K562 (cell line): ENCODE data around the gene KASH5. TPM values are rescaled to one million over a fixed set of nuclear protein-coding genes. Genes with fewer than 3 reads are reported as not detected.

Source experiments
- ATAC-seq: fragments of 200-7000 bp; cut with Tn5 transposase; 3 replicates; pipeline ENCODE4 v1.9.1; 2020; ENCODE audit warnings: moderate library complexity
- BruUV-seq: library from RNA; stranded (reverse); fragments of 400-500 nt; replicated peaks from 2 replicates; lab custom pipeline; 2021; lab: Mats Ljungman, UMichigan
- CTCF ChIA-PET: fragments of 300-600 bp; formaldehyde crosslinking; extraction: SDS; loops from one replicate; lab custom pipeline; 2021; ENCODE audit warnings: low intra/inter-chr PET ratio; lab: Yijun Ruan, JAX
- POLR2A ChIA-PET: fragments of 300-600, 350-650 bp; sonication (Branson Sonifier 250); formaldehyde crosslinking; extraction: SDS; loops from one replicate; lab custom pipeline; 2021; ENCODE audit warnings: antibody characterized with exemption, inconsistent platforms; lab: Yijun Ruan, JAX
- DNase-seq, 4 experiments: peaks; one replicate each; pipeline versions ENCODE4 v3.0.0 to v3.0.0-alpha.2; 2011 to 2018; ENCODE audit warnings: low spot score in 3 of 4, mixed read lengths in 3 of 4; ENCODE audit errors: extremely low read depth in 1 of 4
- FAIRE-seq: peaks from 2 replicates; lab custom pipeline; 2011; peaks lifted over from hg19 to GRCh38; lab: Jason Lieb, UNC
- H2AFZ ChIP-seq: 2 replicates; pipeline ENCODE4 v1.6.0; 2011; ENCODE audit warnings: low read depth, low read length, control low read depth, inconsistent platforms
- H3K27ac ChIP-seq: fragments of 200-600 bp; 3 replicates; pipeline ENCODE4 v1.8.0; 2011; ENCODE audit warnings: low read depth, mild to moderate bottlenecking, control low read depth, inconsistent platforms, low read length, moderate library complexity, mixed read lengths; ENCODE audit errors: extremely low read depth
- H3K27me3 ChIP-seq, 2 experiments: fragments of 300-600 bp in 1 of 2; 2 replicates in 1 of 2; 3 replicates in 1 of 2; pipeline versions ENCODE4 v1.6.0 to v1.8.0; 2011; ENCODE audit warnings: inconsistent platforms in 2 of 2, low read length in 2 of 2, mild to moderate bottlenecking in 1 of 2, mixed read lengths in 1 of 2, moderate library complexity in 1 of 2; ENCODE audit not compliant: control insufficient read depth in 2 of 2, insufficient read depth in 2 of 2
- H3K36me3 ChIP-seq: fragments of 300-600 bp; 3 replicates; pipeline ENCODE4 v1.8.0; 2011; ENCODE audit warnings: mild to moderate bottlenecking, low read length, inconsistent platforms; ENCODE audit not compliant: control insufficient read depth, insufficient read depth
- H3K4me1 ChIP-seq, 2 experiments: fragments of 200-600 bp in 1 of 2; replicated peaks in 1 of 2; 2 replicates in 1 of 2; 3 replicates in 1 of 2; pipeline versions ENCODE4 v1.5.1 to v1.8.0; 2011; ENCODE audit warnings: inconsistent platforms in 2 of 2, low read length in 2 of 2, mild to moderate bottlenecking in 1 of 2, mixed read lengths in 1 of 2, moderate library complexity in 1 of 2; ENCODE audit not compliant: control insufficient read depth in 2 of 2, insufficient read depth in 2 of 2
- H3K4me2 ChIP-seq: 2 replicates; pipeline ENCODE4 v1.6.1; 2011; ENCODE audit warnings: low read length, control low read depth, inconsistent platforms, mixed read lengths; ENCODE audit not compliant: insufficient read depth
- H3K4me3 ChIP-seq: fragments of 200-600 bp; sonication (generic), shearing (Covaris generic); 2 replicates; pipeline ENCODE4 v1.5.1; 2016; ENCODE audit warnings: control low read depth, inconsistent platforms
- H3K79me2 ChIP-seq: fragments of 200-600 bp; 3 replicates; pipeline ENCODE4 v1.8.0; 2011; ENCODE audit warnings: low read length, inconsistent platforms; ENCODE audit not compliant: control insufficient read depth, insufficient read depth
- H3K9ac ChIP-seq, 2 experiments: 2 replicates each; pipeline versions ENCODE4 v1.6.0 to v1.6.1; 2011; ENCODE audit warnings: low read depth in 2 of 2, low read length in 2 of 2, control low read depth in 1 of 2, inconsistent platforms in 1 of 2, mild to moderate bottlenecking in 1 of 2, mixed read lengths in 1 of 2; ENCODE audit not compliant: insufficient read depth in 1 of 2
- H3K9me1 ChIP-seq: one replicate; pipeline ENCODE4 v1.6.0; 2011; ENCODE audit warnings: inconsistent platforms, mild to moderate bottlenecking, low read length, moderate library complexity; ENCODE audit not compliant: control insufficient read depth, insufficient read depth
- H3K9me3 ChIP-seq: replicated peaks from 2 replicates; pipeline ENCODE4 v1.5.1; 2011; ENCODE audit warnings: low read depth, low read length, inconsistent platforms; ENCODE audit not compliant: control insufficient read depth, insufficient read depth
- H4K20me1 ChIP-seq: replicated peaks from 2 replicates; pipeline ENCODE4 v1.6.1; 2011; ENCODE audit warnings: low read length, inconsistent platforms, mixed read lengths; ENCODE audit not compliant: control insufficient read depth, insufficient read depth
- ATF1 ChIP-seq, 2 experiments: fragments of 450-650 bp in 1 of 2; IDR thresholded peaks; 2 replicates each; pipeline ENCODE4 v1.6.1; 2016; ENCODE audit warnings: missing compliant biosample characterization in 1 of 2, missing genetic modification characterization in 1 of 2
- ATF7 ChIP-seq: fragments of 450-650 bp; IDR thresholded peaks from 2 replicates; pipeline ENCODE4 v1.7.1; 2014; ENCODE audit warnings: mild to moderate bottlenecking, moderate library complexity
- CREM ChIP-seq: IDR thresholded peaks from 2 replicates; pipeline ENCODE4 v1.6.1; 2014; ENCODE audit warnings: antibody characterized with exemption, low read depth
- DDX20 ChIP-seq: fragments of 450-650 bp; IDR thresholded peaks from 2 replicates; pipeline ENCODE4 v1.6.1; 2016; ENCODE audit warnings: missing genetic modification characterization, low read depth, mild to moderate bottlenecking, missing compliant biosample characterization, moderate library complexity
- MLLT1 ChIP-seq, 2 experiments: fragments of 450-650 bp; IDR thresholded peaks; 2 replicates each; pipeline ENCODE4 v1.6.1; 2016
- MTA1 ChIP-seq: fragments of 450-650 bp; IDR thresholded peaks from 2 replicates; pipeline ENCODE4 v1.6.1; 2017; ENCODE audit warnings: borderline replicate concordance
- PKNOX1 ChIP-seq: fragments of 450-650 bp; IDR thresholded peaks from 2 replicates; pipeline ENCODE4 v1.6.1; 2016
- POLR2G ChIP-seq: fragments of 200-400 bp; formaldehyde crosslinking; IDR thresholded peaks from 2 replicates; pipeline ENCODE4 v1.6.1; 2017; ENCODE audit warnings: low read depth, mild to moderate bottlenecking, antibody characterized with exemption, low read length, moderate library complexity
- POLR2H ChIP-seq: IDR thresholded peaks from 2 replicates; pipeline ENCODE4 v1.6.1; 2016; ENCODE audit warnings: missing genetic modification characterization, low read depth, mild to moderate bottlenecking, control low read depth, missing compliant biosample characterization, moderate library complexity
- RBFOX2 ChIP-seq: fragments of 200-400 bp; formaldehyde crosslinking; IDR thresholded peaks from 2 replicates; pipeline ENCODE4 v1.6.1; 2017; ENCODE audit warnings: low read depth, mild to moderate bottlenecking, low read length, moderate library complexity
- SRF ChIP-seq, 2 experiments: fragments of 250-450, 450-650 bp in 1 of 2; sonication (Bioruptor Pico) in 1 of 2; sonication (generic) in 1 of 2; formaldehyde crosslinking; IDR thresholded peaks; 2 replicates each; pipeline versions ENCODE4 v1.5.0 to v1.5.1; 2020 to 2022; ENCODE audit warnings: mild to moderate bottlenecking in 1 of 2, missing genetic modification reagents in 1 of 2
- ZBTB33 ChIP-seq: sonication (generic); formaldehyde crosslinking; IDR thresholded peaks from 2 replicates; pipeline ENCODE4 v1.8.1; 2023; ENCODE audit warnings: mild to moderate bottlenecking, missing genetic modification reagents
- ZNF263 ChIP-seq: sonication (generic); formaldehyde crosslinking; IDR thresholded peaks from 2 replicates; pipeline ENCODE4 v1.8.0; 2022; ENCODE audit warnings: mild to moderate bottlenecking, missing genetic modification reagents, borderline replicate concordance
- ZNF274 ChIP-seq: IDR thresholded peaks from 2 replicates; pipeline ENCODE4 v1.6.1; 2011; ENCODE audit warnings: low read depth, mild to moderate bottlenecking, low read length, moderate library complexity, borderline replicate concordance
- WGBS: fragments of 100-300 bp; shearing (Covaris generic); methylation state at CpG from one replicate; pipeline ENCODE4 v1.1.6; 2016; ENCODE audit warnings: low coverage, mixed read lengths; ENCODE audit not compliant: insufficient coverage; ENCODE audit errors: missing lambda C conversion rate; 5-methylcytosine and 5-hydroxymethylcytosine counted together
- in situ Hi-C: fragments of 300-500 bp; cut with MboI; formaldehyde crosslinking; loops from 4 replicates; pipeline ENCODE4 v1.15.0; 2018; ENCODE audit warnings: inconsistent platforms, mixed read lengths
- intact Hi-C: fragments of 100-400 bp; cut with micrococcal nuclease; formaldehyde crosslinking; loops from 2 replicates; pipeline ENCODE4 v1.14.2; 2022
- polyA plus RNA-seq, 8 experiments: library from polyadenylated mRNA; depleted of rRNA in 4 of 8; stranded (reverse) in 5 of 8; unstranded in 3 of 8; fragments of >200 nt; fragmentation: Nextera tagmentation in 2 of 8; fragmentation: Illumina TruSeq in 1 of 8; extraction: Ambion mirVana in 2 of 8; extraction: Trizol in 1 of 8; gene quantifications; 2 replicates each; pipeline versions ENCODE4 v1.2.1 to v1.2.3, GENCODE V29; 2011 to 2014; ENCODE audit warnings: inconsistent platforms in 1 of 8, missing spikeins in 1 of 8
- total RNA-seq, 7 experiments: library from RNA; depleted of rRNA in 6 of 7; stranded (reverse); fragments of >200 nt in 6 of 7; fragmentation: Illumina TruSeq in 2 of 7; extraction: Trizol in 2 of 7; gene quantifications; 2 replicates each; pipeline versions ENCODE4 v1.2.1 to v1.2.3, GENCODE V29; 2011 to 2021; ENCODE audit warnings: low replicate concordance in 1 of 7

Gene KASH5
- total and polyA plus RNA-seq, 9 of the 15 experiments (the other 6 are each of a cell fraction or from before 2014, with no cell fraction given): 0.07 to 0.84 (median 0.34) TPM; not detected in 1

GRCh38 chr19:49447485-49448431 lies 59.7 kb downstream of the KASH5 start:
- Histone ChIP-seq H3K27me3 (no peaks in the 10 kb centered on the region), H3K4me1 (peaks cover 16 to 59% of the 10 kb centered on the region in 2 experiments; a peak in 4 of 5 replicates), H3K4me2 (peak overlapping the region; percentile 39), H3K36me3 (peaks cover 41% of the 10 kb centered on the region; the same call in 2 of the 3 replicates), H3K4me3 (no peak overlapping the region), H2AFZ (no peak overlapping the region), H3K9me3 (no peaks in the 10 kb centered on the region), H3K9me1 (no peaks in the 10 kb centered on the region), H4K20me1 (no peaks in the 10 kb centered on the region; the same call in 1 of the 2 replicates), H3K27ac (peak overlapping the region; percentile 9; the same call in 1 of the 3 replicates), H3K79me2 (peaks cover 34% of the 10 kb centered on the region), H3K9ac (peak overlapping the region in 1 of 2 experiments; percentile 65; a peak in 2 of 4 replicates)
- 72% methylated on average over 24 of the region's 32 CpGs for WGBS
- POLR2A ChIA-PET: interaction anchor here (0.6 to 1.2 kb wide), 6 partner anchors 9 to 169 kb away, joined by 3 to 4 read pairs (median 3); partner anchors contain the start of gene RPS11
- ATAC-seq: peak; percentile 19
- intact Hi-C loops: loop anchor here (10.0 kb wide), 1 partner anchor 183 kb away; no protein-coding TSS in a partner anchor
- DNase-seq: peak; percentile 66 to 76 (median 72)
- no TSS peak for BruUV-seq
- FAIRE-seq: no peak
- CTCF ChIA-PET: no interaction called here
- in situ Hi-C loops: no loop called here
- TF ChIP-seq DDX20: no peak
- TF ChIP-seq CREM: peak; percentile 68
- TF ChIP-seq ATF7: peak; percentile 45; the same call in 1 of the 2 replicates
- no peak for TF ChIP-seq MTA1
- TF ChIP-seq ZBTB33 (CRISPR knock-in tag): peak; percentile 58; the same call in 1 of the 2 replicates
- TF ChIP-seq SRF (CRISPR knock-in tag; IDR thresholded peaks at IDR 0.05): no peak
- peak; percentile 79 for TF ChIP-seq PKNOX1
- TF ChIP-seq ZNF263 (CRISPR knock-in tag): 0 out of 2 replicates have a peak, but pooled peaks have one; percentile 21
- no peak for TF ChIP-seq ATF1 (CRISPR knock-in tag; IDR thresholded peaks at IDR 0.05)
- peak; percentile 65 for TF ChIP-seq ATF1 (tag; IDR thresholded peaks at IDR 0.05)
- no peak for TF ChIP-seq ZNF274
- peak; percentile 45 for TF ChIP-seq POLR2G
- 0 out of 4 replicates have a peak, but pooled peaks of 1 of the 2 experiments have one; percentile 30 for TF ChIP-seq MLLT1 (IDR thresholded peaks at IDR 0.05)
- no peak for TF ChIP-seq POLR2H
- TF ChIP-seq RBFOX2: peak; percentile 56
